ENCODE measurements around the gene GAS2.

Gene GAS2

GRCh38 chr11:22671751-22672150, 5.3 kb downstream of the GAS2 start:
- H3K4me3 ChIP-seq (ENCODE audit: insufficient read depth, low read depth, low read length): no peak overlapping the region
- 94 to 97% methylated on average over 2 of the region's 2 CpGs for WGBS, 2 experiments
- peaks cover 5% of the 10 kb centered on the region for H3K27me3 ChIP-seq (ENCODE audit: control insufficient read depth, insufficient read depth, low read length, poor library complexity, severe bottlenecking)
- H3K27ac ChIP-seq (ENCODE audit: insufficient read depth, low read depth, low read length, poor library complexity, severe bottlenecking): no peak overlapping the region
- H3K4me1 ChIP-seq (ENCODE audit: control insufficient read depth, insufficient read depth, low read length): peaks cover 5% of the 10 kb centered on the region
- H3K9me3 ChIP-seq (ENCODE audit: control insufficient read depth, low read length): no peaks in the 10 kb centered on the region
- no peaks in the 10 kb centered on the region for H3K36me3 ChIP-seq (ENCODE audit: control insufficient read depth, insufficient read depth, low read length)

- no peaks in the 10 kb centered on the region for H3K27me3 ChIP-seq (ENCODE audit: control insufficient read depth, insufficient read depth, low read length, poor library complexity, severe bottlenecking)
- H3K9me3 ChIP-seq (ENCODE audit: control insufficient read depth, low read length): no peaks in the 10 kb centered on the region
- no peaks in the 10 kb centered on the region for H3K4me1 ChIP-seq (ENCODE audit: control insufficient read depth, insufficient read depth, low read length)
- no peak overlapping the region for H3K4me3 ChIP-seq (ENCODE audit: insufficient read depth, low read depth, low read length)
- no peak overlapping the region for H3K27ac ChIP-seq (ENCODE audit: insufficient read depth, low read depth, low read length, poor library complexity, severe bottlenecking)
- no peaks in the 10 kb centered on the region for H3K36me3 ChIP-seq (ENCODE audit: control insufficient read depth, insufficient read depth, low read length)
- WGBS, 2 experiments: 95 to 97% methylated on average over 4 of the region's 4 CpGs
Measured at GRCh38 chr11:22674470-22675439, 8.3 kb downstream of the GAS2 start.

- Histone ChIP-seq H3K4me1 (ENCODE audit: control insufficient read depth, insufficient read depth, low read length) (no peaks in the 10 kb centered on the region), H3K4me3 (ENCODE audit: insufficient read depth, low read depth, low read length) (no peak overlapping the region), H3K9me3 (ENCODE audit: control insufficient read depth, low read length) (no peaks in the 10 kb centered on the region), H3K27me3 (ENCODE audit: control insufficient read depth, insufficient read depth, low read length, poor library complexity, severe bottlenecking) (no peaks in the 10 kb centered on the region), H3K36me3 (ENCODE audit: control insufficient read depth, insufficient read depth, low read length) (no peaks in the 10 kb centered on the region), H3K27ac (ENCODE audit: insufficient read depth, low read depth, low read length, poor library complexity, severe bottlenecking) (no peak overlapping the region)
- 93 to 94% methylated on average over 4 of the region's 4 CpGs for WGBS, 2 experiments
Measured at GRCh38 chr11:22677153-22677903, 10.9 kb downstream of the GAS2 start.

- 81 to 95% methylated on average over 1 to 2 of the region's 2 CpGs for WGBS, 2 experiments
- no peak overlapping the region for H3K27ac ChIP-seq (ENCODE audit: insufficient read depth, low read depth, low read length, poor library complexity, severe bottlenecking)
Measured at GRCh38 chr11:22680628-22681027, 14.2 kb downstream of the GAS2 start.

GRCh38 chr11:22681281-22681812, 14.9 kb downstream of the GAS2 start:
- Histone ChIP-seq H3K9me3 (ENCODE audit: control insufficient read depth, low read length) (no peaks in the 10 kb centered on the region), H3K4me3 (ENCODE audit: insufficient read depth, low read depth, low read length) (no peak overlapping the region), H3K4me1 (ENCODE audit: control insufficient read depth, insufficient read depth, low read length) (no peaks in the 10 kb centered on the region), H3K27me3 (ENCODE audit: control insufficient read depth, insufficient read depth, low read length, poor library complexity, severe bottlenecking) (no peaks in the 10 kb centered on the region), H3K36me3 (ENCODE audit: control insufficient read depth, insufficient read depth, low read length) (no peaks in the 10 kb centered on the region), H3K27ac (ENCODE audit: insufficient read depth, low read depth, low read length, poor library complexity, severe bottlenecking) (no peak overlapping the region)
- 96 to 100% methylated on average over 2 to 4 of the region's 4 CpGs for WGBS, 2 experiments

More at GRCh38 chr11:22680628-22681027, 14.2 kb downstream of the GAS2 start:
- Histone ChIP-seq H3K9me3 (ENCODE audit: control insufficient read depth, low read length) (no peaks in the 10 kb centered on the region), H3K27me3 (ENCODE audit: control insufficient read depth, insufficient read depth, low read length, poor library complexity, severe bottlenecking) (no peaks in the 10 kb centered on the region), H3K4me3 (ENCODE audit: insufficient read depth, low read depth, low read length) (no peak overlapping the region), H3K36me3 (ENCODE audit: control insufficient read depth, insufficient read depth, low read length) (no peaks in the 10 kb centered on the region), H3K4me1 (ENCODE audit: control insufficient read depth, insufficient read depth, low read length) (no peaks in the 10 kb centered on the region)

- Histone ChIP-seq H3K27ac (ENCODE audit: insufficient read depth, low read depth, low read length, poor library complexity, severe bottlenecking) (no peak overlapping the region), H3K27me3 (ENCODE audit: control insufficient read depth, insufficient read depth, low read length, poor library complexity, severe bottlenecking) (no peaks in the 10 kb centered on the region), H3K4me3 (ENCODE audit: insufficient read depth, low read depth, low read length) (no peak overlapping the region), H3K36me3 (ENCODE audit: control insufficient read depth, insufficient read depth, low read length) (no peaks in the 10 kb centered on the region), H3K9me3 (ENCODE audit: control insufficient read depth, low read length) (no peaks in the 10 kb centered on the region), H3K4me1 (ENCODE audit: control insufficient read depth, insufficient read depth, low read length) (no peaks in the 10 kb centered on the region)
- 92 to 94% methylated on average over 2 of the region's 2 CpGs for WGBS, 2 experiments
Measured at GRCh38 chr11:22684082-22684481, 17.7 kb downstream of the GAS2 start.

GRCh38 chr11:22685111-22685510, 18.7 kb downstream of the GAS2 start:
- no peaks in the 10 kb centered on the region for H3K4me1 ChIP-seq (ENCODE audit: control insufficient read depth, insufficient read depth, low read length)
- no peaks in the 10 kb centered on the region for H3K9me3 ChIP-seq (ENCODE audit: control insufficient read depth, low read length)
- H3K27me3 ChIP-seq (ENCODE audit: control insufficient read depth, insufficient read depth, low read length, poor library complexity, severe bottlenecking): no peaks in the 10 kb centered on the region
- 90 to 98% methylated on average over 1 to 4 of the region's 4 CpGs for WGBS, 2 experiments
- no peaks in the 10 kb centered on the region for H3K36me3 ChIP-seq (ENCODE audit: control insufficient read depth, insufficient read depth, low read length)
- H3K4me3 ChIP-seq (ENCODE audit: insufficient read depth, low read depth, low read length): no peak overlapping the region
- no peak overlapping the region for H3K27ac ChIP-seq (ENCODE audit: insufficient read depth, low read depth, low read length, poor library complexity, severe bottlenecking)

GRCh38 chr11:22688914-22689313, 22.5 kb downstream of the GAS2 start:
- 95 to 98% methylated on average over 3 of the region's 3 CpGs for WGBS, 2 experiments
- H3K9me3 ChIP-seq (ENCODE audit: control insufficient read depth, low read length): no peaks in the 10 kb centered on the region
- no peaks in the 10 kb centered on the region for H3K4me1 ChIP-seq (ENCODE audit: control insufficient read depth, insufficient read depth, low read length)
- H3K27ac ChIP-seq (ENCODE audit: insufficient read depth, low read depth, low read length, poor library complexity, severe bottlenecking): no peak overlapping the region
- no peaks in the 10 kb centered on the region for H3K36me3 ChIP-seq (ENCODE audit: control insufficient read depth, insufficient read depth, low read length)
- H3K27me3 ChIP-seq (ENCODE audit: control insufficient read depth, insufficient read depth, low read length, poor library complexity, severe bottlenecking): no peaks in the 10 kb centered on the region
- no peak overlapping the region for H3K4me3 ChIP-seq (ENCODE audit: insufficient read depth, low read depth, low read length)

- H3K36me3 ChIP-seq (ENCODE audit: control insufficient read depth, insufficient read depth, low read length): no peaks in the 10 kb centered on the region
- H3K27me3 ChIP-seq (ENCODE audit: control insufficient read depth, insufficient read depth, low read length, poor library complexity, severe bottlenecking): no peaks in the 10 kb centered on the region
- no peaks in the 10 kb centered on the region for H3K4me1 ChIP-seq (ENCODE audit: control insufficient read depth, insufficient read depth, low read length)
- 67 to 79% methylated on average over 1 of the region's 1 CpG for WGBS, 2 experiments
- H3K27ac ChIP-seq (ENCODE audit: insufficient read depth, low read depth, low read length, poor library complexity, severe bottlenecking): no peak overlapping the region
- no peaks in the 10 kb centered on the region for H3K9me3 ChIP-seq (ENCODE audit: control insufficient read depth, low read length)
- no peak overlapping the region for H3K4me3 ChIP-seq (ENCODE audit: insufficient read depth, low read depth, low read length)
Measured at GRCh38 chr11:22690257-22690656, 23.8 kb downstream of the GAS2 start.

- H3K36me3 ChIP-seq (ENCODE audit: control insufficient read depth, insufficient read depth, low read length): no peaks in the 10 kb centered on the region
- 80 to 85% methylated on average over 4 of the region's 4 CpGs for WGBS, 2 experiments
- no peaks in the 10 kb centered on the region for H3K27me3 ChIP-seq (ENCODE audit: control insufficient read depth, insufficient read depth, low read length, poor library complexity, severe bottlenecking)
- no peak overlapping the region for H3K4me3 ChIP-seq (ENCODE audit: insufficient read depth, low read depth, low read length)
- H3K4me1 ChIP-seq (ENCODE audit: control insufficient read depth, insufficient read depth, low read length): no peaks in the 10 kb centered on the region
- H3K9me3 ChIP-seq (ENCODE audit: control insufficient read depth, low read length): no peaks in the 10 kb centered on the region
- no peak overlapping the region for H3K27ac ChIP-seq (ENCODE audit: insufficient read depth, low read depth, low read length, poor library complexity, severe bottlenecking)
Measured at GRCh38 chr11:22690871-22691270, 24.5 kb downstream of the GAS2 start.

Data from ectodermal cell (in vitro differentiated cells).